HG02588 (cell line): ENCODE results near the gene AKR1C8.

ENCODE experiments used
- ATAC-seq: cut with Tn5 transposase; IDR thresholded peaks from one replicate; pipeline ENCODE4 v1.9.1; 2021; ENCODE audit warnings: mild to moderate bottlenecking, moderate library complexity; ENCODE audit not compliant: unreplicated experiment

The AKR1C8 gene

GRCh38 chr10:5108658-5109416 lies 76.1 kb downstream of the AKR1C8 start:
- ATAC-seq = no peak

GRCh38 chr10:5107860-5108526 lies 77.0 kb downstream of the AKR1C8 start:
- no peak for ATAC-seq

GRCh38 chr10:5106553-5106952 lies 78.4 kb downstream of the AKR1C8 start:
- ATAC-seq = no peak

- no peak for ATAC-seq
Measured at GRCh38 chr10:5105626-5106025, 79.3 kb downstream of the AKR1C8 start.
